Keratinocyte (primary cell): ENCODE data around the gene ISG20L2. TPM values are rescaled to one million over a fixed set of nuclear protein-coding genes. Genes with fewer than 3 reads are reported as not detected.

Source experiments
- DNase-seq: peaks from one replicate; pipeline ENCODE4 v3.0.0-alpha.2; 2011; ENCODE audit warnings: low read depth, missing footprints, low spot score
- FAIRE-seq: peaks from 2 replicates; lab custom pipeline; 2011; peaks lifted over from hg19 to GRCh38; lab: Jason Lieb, UNC
- H2AFZ ChIP-seq: 2 replicates; pipeline ENCODE4 v1.6.0; 2012; ENCODE audit warnings: low read length, control low read depth, inconsistent platforms; ENCODE audit not compliant: control insufficient read depth
- H3K27ac ChIP-seq: 2 replicates; pipeline ENCODE4 v1.5.1; 2011; ENCODE audit warnings: low read length; ENCODE audit not compliant: control insufficient read depth, insufficient read depth
- H3K27me3 ChIP-seq: 3 replicates; pipeline ENCODE4 v1.6.0; 2011; ENCODE audit warnings: low read length; ENCODE audit not compliant: control insufficient read depth, insufficient read depth; ENCODE audit errors: extremely low read depth
- H3K36me3 ChIP-seq, 2 experiments: 2 replicates in 1 of 2; 3 replicates in 1 of 2; pipeline ENCODE4 v1.5.1; 2011; ENCODE audit warnings: low read length in 2 of 2, mild to moderate bottlenecking in 1 of 2; ENCODE audit not compliant: control insufficient read depth in 2 of 2, insufficient read depth in 2 of 2; ENCODE audit errors: extremely low read depth in 1 of 2
- H3K4me1 ChIP-seq: 3 replicates; pipeline ENCODE4 v1.5.1; 2011; ENCODE audit warnings: low read length; ENCODE audit not compliant: control insufficient read depth, insufficient read depth; ENCODE audit errors: extremely low read depth
- H3K4me2 ChIP-seq: 3 replicates; pipeline ENCODE4 v1.6.0; 2011; ENCODE audit warnings: low read depth, low read length; ENCODE audit not compliant: control insufficient read depth, insufficient read depth; ENCODE audit errors: extremely low read depth
- H3K4me3 ChIP-seq, 3 experiments: fragments of 200-600 bp in 1 of 3; sonication (generic) in 1 of 3; 2 replicates in 2 of 3; 3 replicates in 1 of 3; pipeline ENCODE4 v1.5.1; 2011 to 2016; ENCODE audit warnings: low read length in 3 of 3, mild to moderate bottlenecking in 3 of 3, control low read depth in 2 of 3, inconsistent platforms in 1 of 3, low read depth in 1 of 3, mixed read lengths in 1 of 3, mixed run types in 1 of 3, moderate library complexity in 1 of 3; ENCODE audit not compliant: control insufficient read depth in 2 of 3, insufficient read depth in 2 of 3; ENCODE audit errors: extremely low read depth in 1 of 3
- H3K79me2 ChIP-seq: 2 replicates; pipeline ENCODE4 v1.6.0; 2012; ENCODE audit warnings: low read length; ENCODE audit not compliant: control insufficient read depth, insufficient read depth
- H3K9ac ChIP-seq: 3 replicates; pipeline ENCODE4 v1.6.0; 2011; ENCODE audit warnings: low read length; ENCODE audit not compliant: control insufficient read depth, insufficient read depth; ENCODE audit errors: extremely low read depth
- H3K9me1 ChIP-seq: 3 replicates; pipeline ENCODE4 v1.6.0; 2011; ENCODE audit warnings: low read length; ENCODE audit not compliant: control insufficient read depth, insufficient read depth; ENCODE audit errors: extremely low read depth
- H3K9me3 ChIP-seq: 2 replicates; pipeline ENCODE4 v1.5.1; 2012; ENCODE audit warnings: low read depth, low read length; ENCODE audit not compliant: control insufficient read depth
- H4K20me1 ChIP-seq: 3 replicates; pipeline ENCODE4 v1.6.0; 2011; ENCODE audit warnings: low read length; ENCODE audit not compliant: control insufficient read depth, insufficient read depth; ENCODE audit errors: extremely low read depth
- EZH2 ChIP-seq: IDR thresholded peaks from one replicate; pipeline ENCODE4 v1.6.1; 2012; ENCODE audit warnings: inconsistent platforms, mild to moderate bottlenecking, low read length, moderate library complexity
- dilution Hi-C: fragments of 300-500 bp; cut with MboI; formaldehyde crosslinking; loops from one replicate; pipeline ENCODE4 v1.7.0; 2020; ENCODE audit warnings: low sequenced_read_pairs; ENCODE audit not compliant: extremely low pct_ligation_motif_present
- polyA plus RNA-seq, 5 experiments: library from polyadenylated mRNA; depleted of rRNA in 3 of 5; stranded (reverse) in 3 of 5; stranded (forward) in 1 of 5; unstranded in 1 of 5; fragments of >200 nt; gene quantifications; 1 replicate in 1 of 5; 2 replicates in 3 of 5; 3 replicates in 1 of 5; pipeline versions ENCODE4 v1.2.1 to v1.2.3, GENCODE V29; 2011 to 2012; ENCODE audit warnings: missing spikeins in 2 of 5, low read depth in 1 of 5, low replicate concordance in 1 of 5
- TF ChIP-seq, protein P1 (sequence below), 3 experiments: IDR thresholded peaks in 1 of 3; conservative IDR thresholded peaks in 1 of 3; optimal IDR thresholded peaks in 1 of 3; 2 replicates in 2 of 3; 3 replicates in 1 of 3; pipeline versions ENCODE3 to v1.5.1; 2011; ENCODE audit warnings: low read length in 3 of 3, mild to moderate bottlenecking in 3 of 3, moderate library complexity in 2 of 3, control low read depth in 1 of 3, inconsistent platforms in 1 of 3; ENCODE audit not compliant: insufficient read depth in 2 of 3; ENCODE audit errors: extremely low read depth in 1 of 3

The ISG20L2 gene
- polyA plus RNA-seq, 1 donor (not counting 4 experiments of a cell fraction or from before 2014, with no cell fraction given) = 48.6 TPM

DNA sequence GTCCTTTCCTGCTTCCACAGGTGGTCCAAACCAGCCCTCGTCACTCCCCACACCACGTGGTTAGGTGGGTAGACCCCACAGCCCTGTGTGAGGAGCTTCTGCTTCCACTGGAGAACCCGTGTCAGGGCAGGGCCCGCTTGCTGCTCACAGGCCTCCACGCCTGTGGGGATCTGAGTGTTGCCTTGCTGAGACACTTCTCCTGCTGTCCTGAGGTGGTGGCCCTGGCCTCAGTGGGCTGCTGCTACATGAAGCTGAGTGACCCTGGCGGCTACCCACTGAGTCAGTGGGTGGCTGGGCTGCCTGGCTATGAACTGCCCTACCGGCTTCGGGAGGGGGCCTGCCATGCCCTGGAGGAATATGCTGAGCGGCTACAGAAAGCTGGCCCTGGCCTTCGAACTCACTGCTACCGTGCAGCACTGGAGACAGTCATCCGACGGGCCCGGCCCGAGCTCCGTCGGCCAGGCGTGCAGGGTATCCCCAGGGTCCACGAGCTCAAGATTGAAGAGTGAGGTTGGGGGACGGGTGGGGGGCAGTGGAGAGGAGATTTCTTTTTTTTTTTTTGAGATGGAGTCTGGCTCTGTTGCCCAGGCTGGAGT lies 5.5 kb upstream of the ISG20L2 start:
- Histone ChIP-seq H3K4me3 (no peak overlapping the region), H4K20me1 (no peaks in the 10 kb centered on the region), H3K9me3 (no peaks in the 10 kb centered on the region), H3K4me1 (peaks cover 16% of the 10 kb centered on the region), H3K4me2 (no peak overlapping the region), H3K27me3 (no peaks in the 10 kb centered on the region), H3K36me3 (peaks cover 24 to 27% of the 10 kb centered on the region in 2 experiments), H3K79me2 (peaks cover 14% of the 10 kb centered on the region), H2AFZ (no peak overlapping the region), H3K9ac (no peak overlapping the region), H3K27ac (no peak overlapping the region), H3K9me1 (no peaks in the 10 kb centered on the region)
- TF ChIP-seq, protein P1, sequence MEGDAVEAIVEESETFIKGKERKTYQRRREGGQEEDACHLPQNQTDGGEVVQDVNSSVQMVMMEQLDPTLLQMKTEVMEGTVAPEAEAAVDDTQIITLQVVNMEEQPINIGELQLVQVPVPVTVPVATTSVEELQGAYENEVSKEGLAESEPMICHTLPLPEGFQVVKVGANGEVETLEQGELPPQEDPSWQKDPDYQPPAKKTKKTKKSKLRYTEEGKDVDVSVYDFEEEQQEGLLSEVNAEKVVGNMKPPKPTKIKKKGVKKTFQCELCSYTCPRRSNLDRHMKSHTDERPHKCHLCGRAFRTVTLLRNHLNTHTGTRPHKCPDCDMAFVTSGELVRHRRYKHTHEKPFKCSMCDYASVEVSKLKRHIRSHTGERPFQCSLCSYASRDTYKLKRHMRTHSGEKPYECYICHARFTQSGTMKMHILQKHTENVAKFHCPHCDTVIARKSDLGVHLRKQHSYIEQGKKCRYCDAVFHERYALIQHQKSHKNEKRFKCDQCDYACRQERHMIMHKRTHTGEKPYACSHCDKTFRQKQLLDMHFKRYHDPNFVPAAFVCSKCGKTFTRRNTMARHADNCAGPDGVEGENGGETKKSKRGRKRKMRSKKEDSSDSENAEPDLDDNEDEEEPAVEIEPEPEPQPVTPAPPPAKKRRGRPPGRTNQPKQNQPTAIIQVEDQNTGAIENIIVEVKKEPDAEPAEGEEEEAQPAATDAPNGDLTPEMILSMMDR (optimal IDR thresholded peaks at IDR 0.05 in 1 of 3, IDR thresholded peaks at IDR 0.05 in 1 of 3, conservative IDR thresholded peaks at IDR 0.05 in 1 of 3; ENCODE audit: extremely low read depth in 1 of 3, insufficient read depth in 2 of 3, low read length in 3 of 3) = no peak
- no peak for TF ChIP-seq EZH2
- dilution Hi-C loops = no loop called here
- DNase-seq = no peak
- no peak for FAIRE-seq

DNA sequence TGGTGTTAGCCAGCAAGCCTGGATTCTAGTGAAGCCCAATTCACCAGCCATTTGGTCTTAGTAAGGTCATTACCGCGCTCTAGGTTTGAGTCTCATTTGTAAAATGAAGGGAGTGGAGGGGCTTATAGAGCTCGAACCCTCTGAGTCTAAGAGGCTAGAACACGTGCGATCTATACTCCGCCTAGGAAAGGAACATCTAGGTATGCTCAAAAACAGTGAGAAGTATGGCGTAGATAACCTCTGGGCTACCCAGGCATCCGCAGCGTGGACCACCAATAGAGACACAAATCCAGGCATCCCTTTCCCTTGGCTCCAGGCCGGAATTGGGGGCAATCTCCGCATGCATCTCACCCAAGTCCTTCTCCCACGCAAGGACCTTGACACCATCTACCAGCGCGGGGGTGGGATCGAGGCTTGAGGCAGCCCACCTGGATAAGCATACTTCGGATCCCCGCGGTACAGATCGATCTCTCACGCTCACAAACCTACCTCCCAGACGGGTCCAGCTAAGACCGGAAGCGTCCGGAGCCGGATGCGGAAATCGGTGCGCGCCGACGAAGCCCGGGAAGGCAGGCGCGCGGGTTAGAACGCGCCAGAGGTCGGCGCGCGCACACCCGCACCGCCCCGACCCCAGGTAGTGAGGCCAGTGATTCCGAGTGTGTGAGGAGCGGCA lies 504 bp downstream of the ISG20L2 start, which contains the start of gene METTL25B:
METTL25B (plus strand) TSS at position 544 of the 673 bp plus-strand sequence. CDS start 636 bp downstream, outside the sequence.
- H3K27ac ChIP-seq = peak within 1 kb of the TSS; percentile 89
- peaks cover 19 to 20% of the 10 kb centered on the region in 2 experiments for H3K36me3 ChIP-seq
- H3K9ac ChIP-seq = peak within 1 kb of the TSS; percentile 96
- no peaks in the 10 kb centered on the region for H3K9me1 ChIP-seq
- peak within 1 kb of the TSS; percentile 91 for H2AFZ ChIP-seq
- peak within 1 kb of the TSS; percentile 96 for H3K4me2 ChIP-seq
- DNase-seq = no peak
- dilution Hi-C loops = no loop called here
- H3K9me3 ChIP-seq = no peaks in the 10 kb centered on the region
- no peak for FAIRE-seq
- H4K20me1 ChIP-seq = peaks cover 14% of the 10 kb centered on the region
- H3K4me3 ChIP-seq = peak within 1 kb of the TSS; percentile 68 to 91 (median 75)
- TF ChIP-seq EZH2 = no peak
- TF ChIP-seq, protein P1 (optimal IDR thresholded peaks at IDR 0.05 in 1 of 3, IDR thresholded peaks at IDR 0.05 in 1 of 3, conservative IDR thresholded peaks at IDR 0.05 in 1 of 3; ENCODE audit: extremely low read depth in 1 of 3, insufficient read depth in 2 of 3, low read length in 3 of 3) = no peak
- peaks cover 64% of the 10 kb centered on the region for H3K79me2 ChIP-seq
- no peaks in the 10 kb centered on the region for H3K27me3 ChIP-seq
- peaks cover 50% of the 10 kb centered on the region for H3K4me1 ChIP-seq
